Left renal cortex interstitium (tissue), 4 donors: Measurements from ENCODE around the gene ITGB8. TPM values are rescaled to one million over a fixed set of nuclear protein-coding genes. Genes with fewer than 3 reads are reported as not detected.

Experiments used
- DNase-seq, 4 donors: peaks; one replicate each; pipeline ENCODE4 v3.0.0-alpha.2; 2013; ENCODE audit warnings: low read depth in 4 of 4, low spot score in 2 of 4, missing footprints in 1 of 4
- polyA plus RNA-seq, 4 donors: library from polyadenylated mRNA; unstranded; fragments of 120-200 nt; gene quantifications; one replicate each; pipeline ENCODE4 v1.2.1, GENCODE V29; 2013; ENCODE audit not compliant: insufficient read length in 4 of 4

Gene ITGB8
- polyA plus RNA-seq, 4 donors, result 37.0 to 60.1 (median 39.1) TPM

DNA sequence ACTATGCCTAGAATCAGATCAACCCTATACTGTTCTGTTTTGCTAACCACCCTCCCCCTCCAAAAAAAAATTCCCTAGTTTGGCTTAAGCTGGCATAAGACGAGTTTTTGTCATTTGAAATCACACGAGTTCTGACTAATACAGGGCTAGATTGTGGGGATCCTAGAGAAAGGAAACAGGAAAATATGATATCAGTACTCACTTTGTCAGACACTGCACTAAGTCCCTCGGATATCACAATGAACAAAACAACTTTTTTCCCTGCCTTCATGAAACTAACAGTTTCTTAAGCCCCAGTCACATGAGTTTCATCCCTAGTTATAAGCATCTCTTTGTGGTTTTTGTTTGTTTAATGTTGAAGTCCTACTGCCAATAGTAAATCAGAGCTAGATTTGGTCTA, 118.5 kb downstream of the ITGB8 start:
- DNase-seq, result no peak

DNA sequence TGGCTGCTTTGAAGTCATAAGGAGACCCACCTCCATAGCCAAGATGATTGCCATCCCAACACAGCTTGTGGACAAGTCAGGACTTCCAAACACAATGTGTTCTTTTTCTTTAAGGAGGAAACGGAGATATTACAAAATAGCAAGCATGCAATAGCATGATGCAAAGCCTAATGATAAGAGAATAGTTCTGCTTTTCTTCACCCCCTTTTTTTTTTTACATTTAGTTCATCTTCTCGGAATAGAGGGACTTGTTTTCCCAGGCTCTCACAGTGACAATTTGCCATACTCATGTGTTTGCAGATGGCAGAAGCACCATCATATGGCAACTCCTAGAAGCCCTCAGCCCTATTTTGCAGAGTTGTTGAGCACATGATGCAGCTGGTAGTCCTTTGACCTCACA, 119.8 kb downstream of the ITGB8 start:
- DNase-seq, result no peak

DNA sequence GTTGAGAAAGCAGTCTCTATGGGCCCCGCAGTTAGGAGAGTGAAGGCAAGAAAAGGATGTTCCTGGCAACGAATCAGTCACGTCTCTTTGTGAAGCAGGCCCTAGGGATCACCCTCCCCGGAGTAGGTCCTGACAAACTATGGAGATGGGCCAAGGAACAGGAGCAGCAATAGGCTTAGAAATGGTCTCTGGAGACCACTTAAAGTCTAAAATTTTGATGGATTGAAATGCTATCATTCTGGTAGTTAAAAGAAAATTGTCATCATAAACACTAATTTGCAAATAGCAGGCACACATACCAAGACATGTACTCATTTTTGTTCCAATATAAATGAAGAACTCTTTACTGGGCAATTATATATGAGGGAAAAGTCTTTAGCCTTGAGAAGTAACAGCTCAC, 123.5 kb downstream of the ITGB8 start:
- DNase-seq, result no peak

DNA sequence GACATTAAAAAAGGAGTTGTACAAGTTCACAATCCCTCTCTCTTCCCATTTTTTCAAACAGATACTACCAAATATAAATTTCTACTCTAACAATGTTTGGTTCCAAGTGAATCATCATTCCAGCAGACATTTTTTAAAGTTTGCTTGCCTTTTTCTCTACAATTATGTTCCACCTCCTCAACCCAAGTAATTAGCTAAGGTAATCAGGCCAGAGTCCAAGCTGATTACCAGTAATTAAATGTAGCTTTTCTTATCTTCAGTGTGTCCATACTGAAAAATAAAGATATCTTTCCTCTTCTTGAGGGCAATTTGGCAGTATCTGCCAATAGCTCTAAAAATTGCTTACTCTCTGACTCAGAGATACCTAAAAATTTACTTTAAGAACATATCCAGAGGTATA, 126.0 kb downstream of the ITGB8 start:
- no peak for DNase-seq

DNA sequence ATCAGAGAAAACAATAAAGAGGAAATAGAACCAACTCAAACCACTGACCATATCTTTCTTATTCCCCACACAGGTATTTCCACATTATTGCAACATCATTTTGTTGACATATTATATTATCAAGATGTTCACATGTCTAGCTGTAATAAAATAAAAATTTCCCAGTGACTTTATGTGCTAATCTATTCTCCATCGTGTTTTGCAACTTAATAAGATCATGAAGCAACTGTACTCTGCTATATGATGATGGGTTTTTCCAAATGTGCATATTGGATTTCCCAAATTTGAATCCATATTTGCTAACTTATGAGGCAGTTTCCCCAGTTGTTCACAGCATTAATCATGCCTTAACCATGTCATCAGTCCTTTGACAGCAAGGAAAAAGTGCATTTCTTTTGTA, 127.8 kb downstream of the ITGB8 start:
- DNase-seq, result no peak

DNA sequence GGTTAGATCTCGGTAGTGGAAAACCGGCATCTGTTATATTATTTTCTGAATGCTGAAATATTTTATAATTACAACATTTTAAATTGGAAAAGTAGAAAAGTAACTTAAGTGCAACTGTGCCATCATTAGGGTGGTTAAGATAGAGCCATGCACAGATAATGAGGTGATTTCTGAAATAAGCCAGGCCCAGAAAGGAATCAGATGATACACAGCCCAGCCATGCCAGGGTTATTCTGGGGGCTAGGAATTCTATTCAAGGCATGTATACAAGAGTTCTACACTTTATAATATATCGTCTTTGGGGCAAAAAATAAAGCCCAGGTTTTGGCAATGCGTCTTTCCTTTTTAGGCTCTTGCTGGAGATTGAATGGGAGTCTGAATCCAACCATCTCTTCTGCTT, 128.7 kb downstream of the ITGB8 start:
- DNase-seq, result no peak

DNA sequence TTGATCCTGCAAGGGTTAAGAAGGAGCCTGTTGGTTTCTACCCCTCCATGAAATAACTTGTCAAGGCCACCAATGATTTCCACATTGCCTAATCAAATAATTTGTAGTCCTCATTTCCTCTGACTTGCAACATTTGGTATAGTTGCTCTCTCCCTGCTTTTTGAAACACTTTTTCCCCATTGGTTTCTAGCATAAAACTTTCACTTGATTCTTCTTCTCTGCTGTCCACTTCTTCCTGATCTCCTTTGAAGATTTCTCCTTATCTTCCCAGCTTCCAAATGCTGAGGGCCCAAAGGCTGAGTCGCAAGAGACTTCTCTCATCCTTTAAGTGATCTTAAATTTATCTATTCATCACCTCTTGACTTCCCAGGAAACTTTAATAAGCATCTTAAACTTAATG, 134.2 kb downstream of the ITGB8 start:
- no peak for DNase-seq

Other genes starting within 250 kb of the ITGB8 start
- gene MACC1, start 113.5 kb upstream of the ITGB8 start, polyA plus RNA-seq, result 10 to 100 TPM in 3 of 4 donors, 1 to 10 TPM in 1; 9.6 to 11.1 (median 10.9) TPM